ENCODE data around the gene MAP3K15.

DNA sequence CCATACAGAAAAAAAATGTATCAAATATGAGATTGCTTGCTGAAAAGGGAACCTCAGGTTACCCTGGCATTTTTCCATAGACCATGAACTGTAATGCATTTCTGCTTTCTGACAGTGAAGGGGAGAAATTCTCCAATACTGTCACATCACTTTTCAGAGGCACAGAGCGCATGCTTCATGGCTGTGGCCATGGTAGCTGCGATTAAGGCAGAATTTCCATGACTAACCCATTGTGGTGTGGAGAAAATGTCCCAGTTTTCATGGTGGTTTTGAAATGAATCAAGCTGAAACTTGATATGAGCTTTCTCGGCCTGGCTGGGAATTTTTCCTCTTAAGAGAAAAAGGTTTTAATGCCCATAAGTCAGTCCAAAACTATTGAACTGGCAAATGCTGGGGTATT lies 39.5 kb upstream of the MAP3K15 start:
- TF ChIP-seq BHLHE40 (IDR thresholded peaks at IDR 0.05; ENCODE audit: borderline replicate concordance) (no peak), ARNT (IDR thresholded peaks at IDR 0.05) (no peak), LEF1 (IDR thresholded peaks at IDR 0.05; ENCODE audit: borderline replicate concordance) (no peak), FOXM1 (IDR thresholded peaks at IDR 0.05; ENCODE audit: borderline replicate concordance) (no peak), NFRKB (IDR thresholded peaks at IDR 0.05) (no peak), SUZ12 (IDR thresholded peaks at IDR 0.05) (no peak), ELF4 (IDR thresholded peaks at IDR 0.05) (no peak), L3MBTL2 (conservative IDR thresholded peaks at IDR 0.05) (no peak), FOXK2 (IDR thresholded peaks at IDR 0.05) (no peak), SP1 (IDR thresholded peaks at IDR 0.05) (no peak)

Measured in HEK293T (cell line).